OCI-LY3 (cell line): ENCODE data around the gene CHPT1.
A peak's percentile ranks its signal among the peaks of the same experiment; 100 is the strongest.
"Not testable (repeated sequence)": the region's sequence is repeated elsewhere in the genome, so short reads cannot be mapped to it uniquely, and the experiment has no call there.

Source experiments
- H2AFZ ChIP-seq: fragments of 200-600, 300-600 bp; shearing (Covaris generic); 2 replicates; pipeline ENCODE4 v1.6.0; 2014; ENCODE audit warnings: antibody characterized with exemption, low read depth, low read length
- H3K27ac ChIP-seq: fragments of 200-600, 300-600 bp; sonication (generic); 2 replicates; pipeline ENCODE4 v1.5.1; 2014; ENCODE audit warnings: mild to moderate bottlenecking, low read length, moderate library complexity, mixed read lengths
- H3K27me3 ChIP-seq: fragments of 200-600, 300-600 bp; sonication (generic); 2 replicates; pipeline ENCODE4 v1.6.1; 2014; ENCODE audit warnings: low read depth, low read length, mixed read lengths
- H3K36me3 ChIP-seq: fragments of 200-600, 300-600 bp; sonication (generic); replicated peaks from 2 replicates; pipeline ENCODE3; 2014; ENCODE audit warnings: low read depth, low read length, mixed read lengths
- H3K4me1 ChIP-seq: fragments of 300-600, 200-600 bp; sonication (generic); 2 replicates; pipeline ENCODE4 v1.6.1; 2014; ENCODE audit warnings: low read length, mixed read lengths
- H3K4me2 ChIP-seq: fragments of 200-600, 300-600 bp; sonication (generic); 2 replicates; pipeline ENCODE4 v1.6.1; 2014; ENCODE audit warnings: low read length, mixed read lengths
- H3K4me3 ChIP-seq: fragments of 300-600, 200-600 bp; sonication (generic); 2 replicates; pipeline ENCODE4 v1.5.1; 2014; ENCODE audit warnings: antibody characterized with exemption, mild to moderate bottlenecking, low read length, moderate library complexity
- H3K79me2 ChIP-seq: fragments of 300-600, 200-600 bp; shearing (Covaris generic); 2 replicates; pipeline ENCODE4 v1.6.1; 2014; ENCODE audit warnings: mild to moderate bottlenecking, low read length, mixed read lengths
- H3K9ac ChIP-seq: fragments of 300-600, 200-600 bp; shearing (Covaris generic); 2 replicates; pipeline ENCODE4 v1.6.0; 2014; ENCODE audit warnings: mild to moderate bottlenecking, low read length, moderate library complexity
- H3K9me3 ChIP-seq: fragments of 200-600, 300-600 bp; shearing (Covaris generic); 2 replicates; pipeline ENCODE4 v1.6.1; 2014; ENCODE audit warnings: low read length, mixed read lengths; ENCODE audit not compliant: insufficient read depth
- H4K20me1 ChIP-seq: fragments of 200-600, 300-600 bp; sonication (generic); 2 replicates; pipeline ENCODE4 v1.6.1; 2016; ENCODE audit warnings: low read length, mixed read lengths; ENCODE audit not compliant: insufficient read depth
- CTCF ChIP-seq: fragments of 200-600, 300-600 bp; sonication (generic); IDR thresholded peaks from 2 replicates; pipeline ENCODE4 v1.5.1; 2014; ENCODE audit warnings: antibody characterized with exemption, low read length, low read depth
- EZH2phosphoT487 ChIP-seq: fragments of 200-600 bp; shearing (Covaris generic); IDR thresholded peaks from 2 replicates; pipeline ENCODE4 v1.6.1; 2018; ENCODE audit warnings: antibody characterized with exemption, mixed run types, low read depth

The CHPT1 gene

DNA sequence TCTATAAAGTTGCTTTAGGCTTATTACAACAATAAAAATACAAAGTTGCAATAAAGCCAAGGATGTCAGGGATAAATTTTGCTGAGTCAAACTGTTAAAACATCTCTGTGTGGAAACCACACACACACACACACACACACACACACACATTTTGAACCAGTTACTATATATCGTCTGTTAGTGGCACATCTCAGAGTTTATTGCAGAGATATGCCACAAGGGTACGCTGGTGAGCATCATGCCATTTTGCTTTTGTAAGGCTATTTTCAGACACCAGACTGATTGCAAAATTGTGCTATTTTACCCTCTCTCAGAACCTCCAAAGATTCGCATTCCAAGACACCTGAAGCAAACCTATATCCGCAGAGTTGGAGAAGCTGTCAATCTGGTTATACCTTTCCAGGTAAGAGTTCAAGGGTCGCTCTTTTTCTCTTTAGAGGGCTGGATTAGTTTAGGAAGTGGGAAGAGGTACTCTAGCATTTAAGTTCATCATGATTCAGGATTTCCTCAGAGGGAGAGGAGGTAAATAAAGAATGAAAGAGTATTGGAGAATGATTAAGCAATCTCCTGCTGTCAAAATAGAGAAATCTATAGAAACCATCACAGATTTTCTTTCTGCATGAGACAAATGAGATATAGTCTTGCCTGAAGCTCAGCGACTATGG, 27.3 kb upstream of the CHPT1 start:
- H3K79me2 ChIP-seq, result no peaks in the 10 kb centered on the region
- H3K36me3 ChIP-seq, result no peaks in the 10 kb centered on the region
- no peak overlapping the region for H3K9ac ChIP-seq
- H3K4me1 ChIP-seq, result peaks cover 23% of the 10 kb centered on the region
- H3K27me3 ChIP-seq, result peaks cover 58% of the 10 kb centered on the region
- no peak overlapping the region for H3K4me3 ChIP-seq
- H3K27ac ChIP-seq, result no peak overlapping the region
- no peaks in the 10 kb centered on the region for H3K9me3 ChIP-seq
- no peak overlapping the region for H3K4me2 ChIP-seq
- H4K20me1 ChIP-seq, result no peaks in the 10 kb centered on the region
- no peak overlapping the region for H2AFZ ChIP-seq
- TF ChIP-seq CTCF, result peak; percentile 61
- TF ChIP-seq EZH2phosphoT487, result no peak

GRCh38 chr12:101671157-101671791, 26.2 kb upstream of the CHPT1 start:
- Histone ChIP-seq H3K79me2 (no peaks in the 10 kb centered on the region), H3K4me3 (peak overlapping the region; percentile 51), H3K9ac (peak overlapping the region; percentile 10; the same call in 1 of the 2 replicates), H3K9me3 (no peaks in the 10 kb centered on the region), H3K36me3 (no peaks in the 10 kb centered on the region), H3K27me3 (peaks cover 47% of the 10 kb centered on the region), H3K4me1 (peaks cover 23% of the 10 kb centered on the region), H4K20me1 (no peaks in the 10 kb centered on the region), H3K27ac (no peak overlapping the region), H2AFZ (no peak overlapping the region), H3K4me2 (peak overlapping the region; percentile 74)
- TF ChIP-seq CTCF (no peak), EZH2phosphoT487 (no peak)

DNA sequence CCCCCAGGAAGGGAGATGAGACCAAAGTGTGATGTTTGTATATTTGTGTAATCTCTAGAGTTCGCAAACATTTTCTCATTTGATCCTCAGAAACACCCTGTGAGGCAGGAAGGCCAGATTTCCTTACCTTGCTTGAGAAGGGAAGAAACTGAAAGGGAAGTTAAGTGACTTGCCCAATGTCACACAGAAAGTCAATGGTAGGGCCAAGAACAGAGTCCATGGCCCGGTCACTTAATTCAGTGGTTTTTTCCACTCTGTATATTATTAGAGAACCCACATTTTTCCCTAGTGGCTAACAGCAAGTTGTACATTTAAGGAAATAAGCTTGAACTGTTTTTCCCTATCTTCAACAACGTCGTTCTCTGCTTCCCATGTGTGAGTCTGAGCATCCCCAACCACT, 25.6 kb upstream of the CHPT1 start:
- Histone ChIP-seq H3K27ac (no peak overlapping the region), H2AFZ (no peak overlapping the region), H3K79me2 (no peaks in the 10 kb centered on the region), H3K36me3 (no peaks in the 10 kb centered on the region), H3K9me3 (no peaks in the 10 kb centered on the region), H4K20me1 (no peaks in the 10 kb centered on the region), H3K4me3 (peak overlapping the region; percentile 51), H3K9ac (peak overlapping the region; percentile 10; the same call in 1 of the 2 replicates), H3K4me2 (peak overlapping the region; percentile 74), H3K27me3 (peaks cover 43% of the 10 kb centered on the region), H3K4me1 (peaks cover 23% of the 10 kb centered on the region)
- TF ChIP-seq EZH2phosphoT487, result no peak
- TF ChIP-seq CTCF, result no peak

DNA sequence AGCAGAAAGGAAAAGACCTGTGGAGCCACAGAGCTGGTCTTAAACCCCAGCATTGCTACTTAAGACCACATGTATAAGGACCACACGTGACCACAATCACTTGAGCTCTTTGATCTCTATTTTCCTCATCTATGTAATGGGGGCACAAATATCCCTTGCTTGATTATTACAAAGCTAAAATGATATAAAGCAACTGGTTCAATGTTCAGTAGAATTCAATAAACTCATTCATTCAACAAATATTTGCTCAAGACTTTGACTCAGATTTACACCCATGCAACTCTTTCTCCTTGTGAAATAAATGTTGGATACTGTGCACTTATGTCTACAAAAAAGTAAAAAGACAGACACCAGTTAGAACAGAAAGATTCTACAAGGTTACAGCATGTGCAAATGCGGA, 21.9 kb upstream of the CHPT1 start:
- Histone ChIP-seq H3K27ac (no peak overlapping the region), H3K4me1 (peaks cover 22% of the 10 kb centered on the region), H3K9me3 (no peaks in the 10 kb centered on the region), H3K4me2 (no peak overlapping the region), H3K79me2 (no peaks in the 10 kb centered on the region), H3K9ac (no peak overlapping the region), H3K4me3 (no peak overlapping the region), H4K20me1 (no peaks in the 10 kb centered on the region), H2AFZ (no peak overlapping the region), H3K36me3 (no peaks in the 10 kb centered on the region), H3K27me3 (peaks cover 45% of the 10 kb centered on the region)
- TF ChIP-seq CTCF (no peak), EZH2phosphoT487 (no peak)

DNA sequence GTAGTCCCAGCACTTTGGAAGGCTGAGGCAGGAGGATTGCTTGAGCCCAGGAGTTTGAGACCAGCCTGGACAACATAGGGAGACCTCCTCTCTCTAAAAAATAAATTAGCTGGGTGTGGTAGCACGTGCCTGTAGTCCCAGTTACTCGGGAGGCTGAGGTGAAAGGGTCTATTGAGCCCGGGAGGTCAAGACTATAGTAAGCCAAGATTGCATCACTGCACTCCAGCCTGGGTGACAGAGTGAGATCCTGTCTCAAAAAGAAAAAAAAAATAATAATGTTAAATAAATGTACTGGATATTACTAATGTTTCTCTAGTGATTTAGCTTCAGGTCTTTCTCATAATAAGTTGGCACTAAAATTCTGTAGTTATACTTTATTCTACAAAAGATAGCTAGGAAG, 20.9 kb upstream of the CHPT1 start:
- H3K36me3 ChIP-seq, H3K4me3 ChIP-seq, H3K79me2 ChIP-seq, H3K4me2 ChIP-seq, H3K9me3 ChIP-seq, H2AFZ ChIP-seq, H4K20me1 ChIP-seq, H3K9ac ChIP-seq, H3K27ac ChIP-seq: not testable (repeated sequence)
- Histone ChIP-seq H3K4me1 (peaks cover 13% of the 10 kb centered on the region), H3K27me3 (peaks cover 42% of the 10 kb centered on the region)
